Breast epithelium (tissue), 3 donors: ENCODE measurements around the gene GPBP1.

Source experiments
- POLR2A ChIP-seq: fragments of 450-650 bp; IDR thresholded peaks from one replicate; pipeline ENCODE4 v1.6.1; 2016; ENCODE audit warnings: antibody characterized with exemption, mild to moderate bottlenecking, moderate library complexity
- TF ChIP-seq, protein P1 (sequence below), 3 donors: fragments of 450-650 bp; IDR thresholded peaks; one replicate each; pipeline ENCODE4 v1.5.1; 2016 to 2017; ENCODE audit warnings: antibody characterized with exemption in 3 of 3, mild to moderate bottlenecking in 3 of 3, moderate library complexity in 3 of 3

GRCh38 chr5:57176350-57176857 lies 2.5 kb downstream of the GPBP1 start:
- TF ChIP-seq, protein P1, sequence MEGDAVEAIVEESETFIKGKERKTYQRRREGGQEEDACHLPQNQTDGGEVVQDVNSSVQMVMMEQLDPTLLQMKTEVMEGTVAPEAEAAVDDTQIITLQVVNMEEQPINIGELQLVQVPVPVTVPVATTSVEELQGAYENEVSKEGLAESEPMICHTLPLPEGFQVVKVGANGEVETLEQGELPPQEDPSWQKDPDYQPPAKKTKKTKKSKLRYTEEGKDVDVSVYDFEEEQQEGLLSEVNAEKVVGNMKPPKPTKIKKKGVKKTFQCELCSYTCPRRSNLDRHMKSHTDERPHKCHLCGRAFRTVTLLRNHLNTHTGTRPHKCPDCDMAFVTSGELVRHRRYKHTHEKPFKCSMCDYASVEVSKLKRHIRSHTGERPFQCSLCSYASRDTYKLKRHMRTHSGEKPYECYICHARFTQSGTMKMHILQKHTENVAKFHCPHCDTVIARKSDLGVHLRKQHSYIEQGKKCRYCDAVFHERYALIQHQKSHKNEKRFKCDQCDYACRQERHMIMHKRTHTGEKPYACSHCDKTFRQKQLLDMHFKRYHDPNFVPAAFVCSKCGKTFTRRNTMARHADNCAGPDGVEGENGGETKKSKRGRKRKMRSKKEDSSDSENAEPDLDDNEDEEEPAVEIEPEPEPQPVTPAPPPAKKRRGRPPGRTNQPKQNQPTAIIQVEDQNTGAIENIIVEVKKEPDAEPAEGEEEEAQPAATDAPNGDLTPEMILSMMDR (IDR thresholded peaks at IDR 0.05) = no peak
- no peak for TF ChIP-seq POLR2A
